Smooth muscle cell (in vitro differentiated cells): ENCODE results near the gene KRTAP5-7. TPM values are rescaled to one million over a fixed set of nuclear protein-coding genes. Genes with fewer than 3 reads are reported as not detected.
"Not testable (repeated sequence)": the region's sequence is repeated elsewhere in the genome, so short reads cannot be mapped to it uniquely, and the experiment has no call there.

Experiments
- DNase-seq: peaks from one replicate; lab custom pipeline; 2025; ENCODE audit not compliant: unreplicated experiment; lab: John Stamatoyannopoulos, UW
- H2AFZ ChIP-seq: fragments of 200-600 bp; sonication (generic); 2 replicates; pipeline ENCODE4 v1.6.0; 2016; ENCODE audit warnings: antibody characterized with exemption, low read depth, mild to moderate bottlenecking
- H3F3A ChIP-seq: fragments of 200-600 bp; sonication (generic); 2 replicates; pipeline ENCODE4 v1.6.0; 2017; ENCODE audit warnings: antibody characterized with exemption, low read depth
- H3K27ac ChIP-seq: fragments of 200-600 bp; sonication (generic); 2 replicates; pipeline ENCODE4 v1.5.1; 2016; ENCODE audit warnings: low read depth, mild to moderate bottlenecking
- H3K27me3 ChIP-seq: fragments of 200-600 bp; sonication (generic); 2 replicates; pipeline ENCODE4 v1.6.1; 2016; ENCODE audit warnings: low read depth, mild to moderate bottlenecking
- H3K36me3 ChIP-seq: fragments of 200-600 bp; sonication (generic); 2 replicates; pipeline ENCODE4 v1.5.1; 2016; ENCODE audit warnings: low read depth
- H3K4me1 ChIP-seq: fragments of 200-600 bp; sonication (generic); 2 replicates; pipeline ENCODE4 v1.5.1; 2016; ENCODE audit warnings: low read depth
- H3K4me2 ChIP-seq: fragments of 200-600 bp; sonication (generic); 2 replicates; pipeline ENCODE4 v1.6.0; 2016; ENCODE audit warnings: mild to moderate bottlenecking
- H3K4me3 ChIP-seq: fragments of 200-600 bp; sonication (generic); 2 replicates; pipeline ENCODE4 v1.5.1; 2016; ENCODE audit warnings: mild to moderate bottlenecking
- H3K79me2 ChIP-seq: fragments of 200-600 bp; sonication (generic); 2 replicates; pipeline ENCODE4 v1.6.0; 2016; ENCODE audit warnings: low read depth, mild to moderate bottlenecking
- H3K9ac ChIP-seq: fragments of 200-600 bp; sonication (generic); 2 replicates; pipeline ENCODE4 v1.6.0; 2016; ENCODE audit warnings: low read depth
- H3K9me3 ChIP-seq: fragments of 200-600 bp; sonication (generic); replicated peaks from 2 replicates; pipeline ENCODE4 v1.5.1; 2016; ENCODE audit warnings: low read depth
- H4K20me1 ChIP-seq: fragments of 200-600 bp; sonication (generic); 2 replicates; pipeline ENCODE4 v1.6.0; 2016; ENCODE audit warnings: low read depth
- CTCF ChIP-seq: fragments of 200-600 bp; sonication (generic); IDR thresholded peaks from 2 replicates; pipeline ENCODE4 v1.5.1; 2017; ENCODE audit warnings: borderline replicate concordance, mild to moderate bottlenecking, antibody characterized with exemption; ENCODE audit not compliant: insufficient read depth, poor library complexity, severe bottlenecking
- WGBS: methylation state at CpG from one replicate; pipeline ENCODE4 v1.1.7; 2016; ENCODE audit warnings: low lambda C conversion rate; 5-methylcytosine and 5-hydroxymethylcytosine counted together
- polyA plus RNA-seq: library from polyadenylated mRNA; unstranded; fragments of >200 nt; fragmentation: Nextera tagmentation; extraction: Ambion mirVana; gene quantifications from 2 replicates; pipeline ENCODE4 v1.2.1, GENCODE V29; 2016
- total RNA-seq: library from RNA; depleted of rRNA; stranded (reverse); fragments of >200 nt; gene quantifications from 2 replicates; pipeline ENCODE4 v1.2.3, GENCODE V29; 2014

The KRTAP5-7 gene
- total and polyA plus RNA-seq, 2 experiments from 2014 or later: not detected

DNA sequence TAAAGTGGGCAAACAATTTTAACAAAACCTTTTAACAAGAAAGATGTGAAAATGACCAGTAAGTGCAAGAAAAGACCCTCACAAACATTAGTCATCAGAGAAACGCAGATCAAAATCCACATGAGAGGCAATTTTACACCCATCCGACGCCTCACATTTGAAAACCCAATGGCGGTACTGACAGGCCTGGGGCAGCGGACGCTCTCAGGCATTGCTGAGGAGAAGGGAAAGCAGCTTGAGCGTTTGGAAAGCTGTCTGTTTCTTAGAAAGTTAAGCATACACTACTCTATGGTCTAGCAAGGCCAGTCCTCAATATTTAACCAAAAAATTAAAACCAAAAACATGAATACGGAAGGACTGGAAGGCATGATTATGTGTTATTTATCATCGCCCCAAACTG is 8.8 kb downstream of the KRTAP5-7 start:
- Histone ChIP-seq H3F3A (no peaks in the 10 kb centered on the region), H3K27ac (no peak overlapping the region), H3K4me3 (no peak overlapping the region), H3K9me3 (no peaks in the 10 kb centered on the region), H4K20me1 (no peaks in the 10 kb centered on the region), H3K4me1 (no peaks in the 10 kb centered on the region), H3K9ac (no peak overlapping the region), H3K36me3 (no peaks in the 10 kb centered on the region), H2AFZ (no peak overlapping the region), H3K4me2 (no peak overlapping the region), H3K79me2 (no peaks in the 10 kb centered on the region), H3K27me3 (no peaks in the 10 kb centered on the region)
- 98% methylated on average over 9 of the region's 9 CpGs for WGBS
- TF ChIP-seq CTCF: no peak
- DNase-seq: no peak

- Histone ChIP-seq H2AFZ (no peak overlapping the region), H3K36me3 (no peaks in the 10 kb centered on the region), H3K9ac (no peak overlapping the region), H3K4me3 (no peak overlapping the region), H3K4me1 (no peaks in the 10 kb centered on the region), H4K20me1 (no peaks in the 10 kb centered on the region), H3K79me2 (no peaks in the 10 kb centered on the region), H3K27me3 (no peaks in the 10 kb centered on the region), H3F3A (no peaks in the 10 kb centered on the region), H3K27ac (no peak overlapping the region), H3K9me3 (no peaks in the 10 kb centered on the region), H3K4me2 (no peak overlapping the region)
- DNase-seq: no peak
- no peak for TF ChIP-seq CTCF
- WGBS: 92% methylated on average over 9 of the region's 9 CpGs
Observed at GRCh38 chr11:71537537-71537936, 10.5 kb downstream of the KRTAP5-7 start.

DNA sequence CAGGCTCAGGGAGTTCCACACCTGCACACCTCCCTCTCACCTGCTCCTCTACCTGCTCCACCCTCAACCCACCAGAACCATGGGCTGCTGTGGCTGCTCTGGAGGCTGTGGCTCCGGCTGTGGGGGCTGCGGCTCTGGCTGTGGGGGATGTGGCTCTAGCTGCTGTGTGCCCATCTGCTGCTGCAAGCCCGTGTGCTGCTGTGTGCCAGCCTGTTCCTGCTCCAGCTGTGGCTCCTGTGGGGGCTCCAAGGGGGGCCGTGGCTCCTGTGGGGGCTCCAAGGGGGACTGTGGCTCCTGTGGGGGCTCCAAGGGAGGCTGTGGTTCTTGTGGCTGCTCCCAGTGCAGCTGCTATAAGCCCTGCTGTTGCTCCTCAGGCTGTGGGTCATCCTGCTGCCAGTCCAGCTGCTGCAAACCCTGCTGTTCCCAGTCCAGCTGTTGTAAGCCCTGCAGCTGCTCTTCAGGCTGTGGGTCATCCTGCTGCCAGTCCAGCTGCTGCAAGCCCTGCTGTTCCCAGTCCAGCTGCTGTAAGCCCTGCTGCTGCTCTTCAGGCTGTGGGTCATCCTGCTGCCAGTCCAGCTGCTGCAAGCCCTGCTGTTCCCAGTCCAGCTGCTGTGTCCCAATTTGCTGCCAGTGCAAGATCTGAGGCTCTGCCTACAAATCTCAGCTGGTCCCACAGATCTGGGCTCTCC is 11.1 kb downstream of the KRTAP5-7 start, which contains the start of gene KRTAP5-8:
Gene KRTAP5-8 (plus strand): TSS at position 49 of the 689 bp plus-strand sequence. CDS start 31 bp downstream, at position 80.
- H3F3A ChIP-seq, DNase-seq, H3K27ac ChIP-seq, H2AFZ ChIP-seq, H3K4me2 ChIP-seq, H3K36me3 ChIP-seq, H4K20me1 ChIP-seq, H3K27me3 ChIP-seq, H3K79me2 ChIP-seq, H3K9ac ChIP-seq, H3K4me3 ChIP-seq, H3K9me3 ChIP-seq, H3K4me1 ChIP-seq: not testable (repeated sequence)
- 94% methylated on average over 3 of the region's 4 CpGs for WGBS

- no peak overlapping the region for H3K4me2 ChIP-seq
- no peaks in the 10 kb centered on the region for H3K4me1 ChIP-seq
- no peak overlapping the region for H3K27ac ChIP-seq
- 84% methylated on average over 4 of the region's 4 CpGs for WGBS
- no peaks in the 10 kb centered on the region for H3K36me3 ChIP-seq
- no peak overlapping the region for H3K4me3 ChIP-seq
- no peaks in the 10 kb centered on the region for H3K79me2 ChIP-seq
- no peak overlapping the region for H2AFZ ChIP-seq
- TF ChIP-seq CTCF: no peak
- no peaks in the 10 kb centered on the region for H4K20me1 ChIP-seq
- DNase-seq: no peak
- no peak overlapping the region for H3K9ac ChIP-seq
- H3F3A ChIP-seq: no peaks in the 10 kb centered on the region
- no peaks in the 10 kb centered on the region for H3K9me3 ChIP-seq
- H3K27me3 ChIP-seq: no peaks in the 10 kb centered on the region
Observed at GRCh38 chr11:71538666-71538990, 11.6 kb downstream of the KRTAP5-7 start.
